NT2/D1 (cell line): ENCODE results near the gene P2RX7.

ENCODE experiments used
- SUZ12 ChIP-seq: IDR thresholded peaks from 2 replicates; pipeline ENCODE4 v1.6.1; 2011; ENCODE audit not compliant: insufficient read length, insufficient read depth; ENCODE audit errors: extremely low read depth
- YY1 ChIP-seq: IDR thresholded peaks from 2 replicates; pipeline ENCODE4 v1.6.1; 2011; ENCODE audit not compliant: insufficient read length, insufficient read depth
- ZNF274 ChIP-seq: IDR thresholded peaks from 2 replicates; pipeline ENCODE4 v1.6.1; 2011; ENCODE audit warnings: mild to moderate bottlenecking, low read depth, low read length

- TF ChIP-seq YY1 (no peak), SUZ12 (no peak), ZNF274 (no peak)
Measured at GRCh38 chr12:121232977-121233627, 100.4 kb downstream of the P2RX7 start.
